Mesendoderm (in vitro differentiated cells): ENCODE data around the gene HOXB4.
A peak's percentile ranks its signal among the peaks of the same experiment; 100 is the strongest.
"Not testable (repeated sequence)": the region's sequence is repeated elsewhere in the genome, so short reads cannot be mapped to it uniquely, and the experiment has no call there.

Experiments used
- DNase-seq: peaks from one replicate; pipeline ENCODE4 v3.0.0; 2013
- H2AK5ac ChIP-seq: 2 replicates; pipeline ENCODE4 v1.6.1; 2013; ENCODE audit warnings: low read length, inconsistent platforms
- H2BK120ac ChIP-seq: 2 replicates; pipeline ENCODE4 v1.6.1; 2013; ENCODE audit warnings: low read depth, mild to moderate bottlenecking, low read length, moderate library complexity, mixed read lengths
- H2BK15ac ChIP-seq: replicated peaks from 2 replicates; pipeline ENCODE4 v1.6.1; 2013; ENCODE audit warnings: low read depth, mild to moderate bottlenecking, moderate library complexity
- H2BK5ac ChIP-seq: 2 replicates; pipeline ENCODE4 v1.6.1; 2013; ENCODE audit warnings: low read length, inconsistent platforms
- H3K18ac ChIP-seq: 2 replicates; pipeline ENCODE4 v1.6.1; 2013; ENCODE audit warnings: mild to moderate bottlenecking, low read length, mixed read lengths
- H3K23ac ChIP-seq: one replicate; pipeline ENCODE4 v1.6.1; 2013; ENCODE audit warnings: low read length
- H3K27ac ChIP-seq: 2 replicates; pipeline ENCODE4 v1.5.1; 2013; ENCODE audit warnings: low read depth, mild to moderate bottlenecking, inconsistent platforms, low read length, moderate library complexity
- H3K27me3 ChIP-seq: 2 replicates; pipeline ENCODE4 v1.6.1; 2013; ENCODE audit warnings: low read length, control low read depth, mild to moderate bottlenecking, inconsistent platforms; ENCODE audit not compliant: insufficient read depth, poor library complexity
- H3K36me3 ChIP-seq: 2 replicates; pipeline ENCODE4 v1.6.1; 2013; ENCODE audit warnings: low read length, inconsistent platforms; ENCODE audit not compliant: control insufficient read depth, insufficient read depth
- H3K4ac ChIP-seq: one replicate; pipeline ENCODE4 v1.6.1; 2013; ENCODE audit warnings: low read depth, mild to moderate bottlenecking, low read length, moderate library complexity
- H3K4me1 ChIP-seq: 2 replicates; pipeline ENCODE4 v1.6.1; 2013; ENCODE audit warnings: low read depth, low read length, inconsistent platforms; ENCODE audit not compliant: control insufficient read depth
- H3K4me2 ChIP-seq: 2 replicates; pipeline ENCODE4 v1.6.1; 2013; ENCODE audit warnings: low read length
- H3K4me3 ChIP-seq: 2 replicates; pipeline ENCODE4 v1.5.1; 2013; ENCODE audit warnings: mild to moderate bottlenecking, low read length
- H3K56ac ChIP-seq: one replicate; pipeline ENCODE4 v1.6.1; 2013; ENCODE audit warnings: low read length
- H3K79me1 ChIP-seq: 2 replicates; pipeline ENCODE4 v1.6.1; 2013; ENCODE audit warnings: low read length, inconsistent platforms
- H3K79me2 ChIP-seq: 2 replicates; pipeline ENCODE4 v1.6.1; 2013; ENCODE audit warnings: mild to moderate bottlenecking, low read length; ENCODE audit not compliant: control insufficient read depth, insufficient read depth
- H3K9ac ChIP-seq: 2 replicates; pipeline ENCODE4 v1.6.1; 2013; ENCODE audit warnings: low read length, inconsistent platforms
- H4K5ac ChIP-seq: one replicate; pipeline ENCODE4 v1.6.1; 2013; ENCODE audit warnings: low read length
- H4K8ac ChIP-seq: one replicate; pipeline ENCODE4 v1.6.1; 2013; ENCODE audit warnings: low read depth, mild to moderate bottlenecking, control low read depth, low read length, moderate library complexity
- WGBS: extraction: QIAGEN DNeasy Blood & Tissue Kit; methylation state at CpG from one replicate; pipeline ENCODE4 v1.1.7; 2013; ENCODE audit warnings: low lambda C conversion rate, missing lambda C conversion rate; ENCODE audit not compliant: insufficient coverage; ENCODE audit errors: extremely low coverage; 5-methylcytosine and 5-hydroxymethylcytosine counted together

The HOXB4 gene

GRCh38 chr17:48539177-48539576 lies 39.0 kb downstream of the HOXB4 start:
- no peak overlapping the region for H3K4ac ChIP-seq
- H3K27me3 ChIP-seq = peaks cover 39% of the 10 kb centered on the region
- H2AK5ac ChIP-seq = no peak overlapping the region
- H3K4me1 ChIP-seq = no peaks in the 10 kb centered on the region
- H3K27ac ChIP-seq = no peak overlapping the region
- no peak overlapping the region for H3K4me3 ChIP-seq
- no peak overlapping the region for H2BK120ac ChIP-seq
- no peaks in the 10 kb centered on the region for H3K79me1 ChIP-seq
- no peak overlapping the region for H3K56ac ChIP-seq
- H2BK5ac ChIP-seq = no peak overlapping the region
- no peak overlapping the region for H3K23ac ChIP-seq
- H4K5ac ChIP-seq = no peak overlapping the region
- no peak overlapping the region for H2BK15ac ChIP-seq
- no peak overlapping the region for H3K9ac ChIP-seq
- H3K18ac ChIP-seq = no peak overlapping the region
- H3K79me2 ChIP-seq = no peaks in the 10 kb centered on the region
- H3K36me3 ChIP-seq = no peaks in the 10 kb centered on the region
- no peak overlapping the region for H4K8ac ChIP-seq
- no peak overlapping the region for H3K4me2 ChIP-seq
- no peak for DNase-seq
- no CpG with 5 or more reads among the region's 4 CpGs for WGBS

GRCh38 chr17:48537316-48537715 lies 40.8 kb downstream of the HOXB4 start:
- peaks cover 27% of the 10 kb centered on the region for H3K27me3 ChIP-seq
- no peaks in the 10 kb centered on the region for H3K79me2 ChIP-seq
- WGBS = no CpG with 5 or more reads among the region's 3 CpGs

GRCh38 chr17:48535793-48536559 lies 42.2 kb downstream of the HOXB4 start:
- not testable (repeated sequence) for H3K56ac ChIP-seq, DNase-seq, H3K4me2 ChIP-seq, H3K4me1 ChIP-seq, H3K79me2 ChIP-seq, H3K4ac ChIP-seq, H3K18ac ChIP-seq, H3K9ac ChIP-seq, H2BK5ac ChIP-seq, H3K4me3 ChIP-seq, H3K36me3 ChIP-seq, H3K27ac ChIP-seq, H4K5ac ChIP-seq, H3K23ac ChIP-seq, H2BK15ac ChIP-seq, H3K79me1 ChIP-seq, H2BK120ac ChIP-seq, H4K8ac ChIP-seq, H2AK5ac ChIP-seq
- H3K27me3 ChIP-seq = peaks cover 27% of the 10 kb centered on the region
- WGBS = no CpG with 5 or more reads among the region's 9 CpGs

More at GRCh38 chr17:48537316-48537715, 40.8 kb downstream of the HOXB4 start:
- Histone ChIP-seq H3K4ac (no peak overlapping the region), H2BK15ac (no peak overlapping the region), H3K18ac (no peak overlapping the region), H3K56ac (no peak overlapping the region), H3K79me1 (no peaks in the 10 kb centered on the region), H3K36me3 (no peaks in the 10 kb centered on the region), H3K23ac (no peak overlapping the region), H4K8ac (no peak overlapping the region), H2BK120ac (no peak overlapping the region), H2BK5ac (no peak overlapping the region), H3K27ac (no peak overlapping the region), H3K4me3 (no peak overlapping the region), H2AK5ac (no peak overlapping the region), H4K5ac (no peak overlapping the region), H3K9ac (no peak overlapping the region), H3K4me2 (no peak overlapping the region), H3K4me1 (no peaks in the 10 kb centered on the region)
- no peak for DNase-seq

GRCh38 chr17:48532261-48532660 lies 45.9 kb downstream of the HOXB4 start:
- no peak for DNase-seq
- WGBS = no CpG with 5 or more reads among the region's 8 CpGs
- no peak overlapping the region for H2BK15ac ChIP-seq
- H3K36me3 ChIP-seq = no peaks in the 10 kb centered on the region
- H3K27ac ChIP-seq = no peak overlapping the region
- no peak overlapping the region for H2BK120ac ChIP-seq
- peaks cover 41% of the 10 kb centered on the region for H3K27me3 ChIP-seq
- no peaks in the 10 kb centered on the region for H3K79me1 ChIP-seq
- no peak overlapping the region for H2AK5ac ChIP-seq
- H3K4me1 ChIP-seq = peaks cover 4% of the 10 kb centered on the region
- H3K4ac ChIP-seq = no peak overlapping the region
- H3K56ac ChIP-seq = no peak overlapping the region
- H3K79me2 ChIP-seq = no peaks in the 10 kb centered on the region
- H4K5ac ChIP-seq = no peak overlapping the region
- H3K9ac ChIP-seq = no peak overlapping the region
- no peak overlapping the region for H4K8ac ChIP-seq
- H3K18ac ChIP-seq = no peak overlapping the region
- H3K4me2 ChIP-seq = no peak overlapping the region
- H3K23ac ChIP-seq = no peak overlapping the region
- H3K4me3 ChIP-seq = no peak overlapping the region
- no peak overlapping the region for H2BK5ac ChIP-seq

- Histone ChIP-seq H2BK120ac (no peak within 1 kb of the TSS), H3K4me3 (no peak within 1 kb of the TSS)
- DNase-seq = no peak
Observed at GRCh38 chr17:48530887-48531272, 47.3 kb downstream of the HOXB4 start, which contains the start of gene HOXB1. Gene HOXB1, minus strand, starts transcription at chr17:48531011. Its CDS starts 107 bp downstream, at chr17:48530904.

More at GRCh38 chr17:48530887-48531272, 47.3 kb downstream of the HOXB4 start, which contains the start of gene HOXB1:
- whole genome bisulfite sequencing = no CpG with 5 or more reads among the region's 15 CpGs
- Histone ChIP-seq H3K56ac (no peak within 1 kb of the TSS), H2AK5ac (no peak within 1 kb of the TSS), H3K4ac (no peak within 1 kb of the TSS), H3K79me2 (no peaks in the 10 kb centered on the region), H3K27ac (no peak within 1 kb of the TSS), H4K8ac (no peak within 1 kb of the TSS), H3K23ac (peak within 1 kb of the TSS; percentile 45), H2BK5ac (no peak within 1 kb of the TSS), H3K36me3 (no peaks in the 10 kb centered on the region), H3K27me3 (peaks cover 50% of the 10 kb centered on the region), H3K4me1 (peaks cover 5% of the 10 kb centered on the region), H3K9ac (no peak within 1 kb of the TSS), H3K79me1 (no peaks in the 10 kb centered on the region), H2BK15ac (no peak within 1 kb of the TSS), H3K18ac (no peak within 1 kb of the TSS), H4K5ac (no peak within 1 kb of the TSS), H3K4me2 (no peak within 1 kb of the TSS)
